Natural killer cell (primary cell): ENCODE results near the gene HCFC1. TPM values are rescaled to one million over a fixed set of nuclear protein-coding genes. Genes with fewer than 3 reads are reported as not detected.

Experiments used
- ATAC-seq, 3 donors: fragments of 150-1000 bp in 2 of 3; fragments of 200-7000 bp in 1 of 3; cut with Tn5 transposase; 1 replicate in 1 of 3; 2 replicates in 2 of 3; pipeline ENCODE4 v1.10.0; 2021; ENCODE audit warnings: mild to moderate bottlenecking in 2 of 3, moderate library complexity in 2 of 3
- DNase-seq, 2 donors: peaks; one replicate each; pipeline versions ENCODE4 v3.0.0 to v3.0.0-alpha.2; 2013 to 2021; ENCODE audit warnings: mixed read lengths in 1 of 2
- H3K27ac ChIP-seq: one replicate; pipeline ENCODE4 v1.5.1; 2013; ENCODE audit warnings: mild to moderate bottlenecking, low read length
- H3K27me3 ChIP-seq: one replicate; pipeline ENCODE4 v1.6.1; 2013; ENCODE audit warnings: low read length; ENCODE audit not compliant: control insufficient read depth, insufficient read depth
- H3K36me3 ChIP-seq: one replicate; pipeline ENCODE4 v1.6.1; 2013; ENCODE audit warnings: low read length; ENCODE audit not compliant: control insufficient read depth, insufficient read depth
- H3K4me1 ChIP-seq: one replicate; pipeline ENCODE4 v1.6.1; 2013; ENCODE audit warnings: low read length; ENCODE audit not compliant: control insufficient read depth, insufficient read depth
- H3K4me3 ChIP-seq: one replicate; pipeline ENCODE4 v1.5.1; 2013; ENCODE audit warnings: low read length
- H3K9me3 ChIP-seq: one replicate; pipeline ENCODE4 v1.6.1; 2013; ENCODE audit warnings: low read length; ENCODE audit not compliant: control insufficient read depth, insufficient read depth
- H3K27ac Mint-ChIP-seq, 2 donors: one replicate each; pipeline ENCODE4 v1.8.0; 2022; ENCODE audit warnings: mild to moderate bottlenecking in 2 of 2, mixed read lengths in 2 of 2, moderate library complexity in 1 of 2
- H3K27me3 Mint-ChIP-seq, 2 donors: one replicate each; pipeline ENCODE4 v1.8.0; 2022; ENCODE audit warnings: low read depth in 2 of 2, mixed read lengths in 2 of 2
- H3K36me3 Mint-ChIP-seq: one replicate; pipeline ENCODE4 v1.8.0; 2022; ENCODE audit warnings: mixed read lengths
- H3K4me1 Mint-ChIP-seq, 2 donors: one replicate each; pipeline ENCODE4 v1.8.0; 2022; ENCODE audit warnings: mixed read lengths in 2 of 2
- H3K4me3 Mint-ChIP-seq: one replicate; pipeline ENCODE4 v1.8.0; 2022; ENCODE audit warnings: mild to moderate bottlenecking, moderate library complexity, mixed read lengths
- H3K9me3 Mint-ChIP-seq, 2 donors: one replicate each; pipeline ENCODE4 v1.8.0; 2022; ENCODE audit warnings: mixed read lengths in 2 of 2
- WGBS: methylation state at CpG from one replicate; pipeline ENCODE4 v1.1.7; 2013; ENCODE audit warnings: missing lambda C conversion rate; ENCODE audit not compliant: insufficient coverage; 5-methylcytosine and 5-hydroxymethylcytosine counted together
- intact Hi-C: fragments of 100-400 bp; cut with micrococcal nuclease; formaldehyde crosslinking; loops from one replicate; pipeline ENCODE4 v1.14.2; 2022
- total RNA-seq, 4 donors: library from RNA; stranded (reverse); fragments of 120-200 nt in 1 of 4; gene quantifications; one replicate each; pipeline versions ENCODE4 v1.2.3 to v1.2.4, GENCODE V29; 2013 to 2022
- TF ChIP-seq, protein P1 (sequence below): fragments of 200-600 bp; IDR thresholded peaks from one replicate; pipeline ENCODE4 v1.8.0; 2022; ENCODE audit warnings: antibody characterized with exemption

HCFC1 gene
- total RNA-seq, 3 donors from 2014 or later (not counting 1 experiment from before 2014, with no cell fraction given): 65.2 to 76.7 (median 67.5) TPM

DNA sequence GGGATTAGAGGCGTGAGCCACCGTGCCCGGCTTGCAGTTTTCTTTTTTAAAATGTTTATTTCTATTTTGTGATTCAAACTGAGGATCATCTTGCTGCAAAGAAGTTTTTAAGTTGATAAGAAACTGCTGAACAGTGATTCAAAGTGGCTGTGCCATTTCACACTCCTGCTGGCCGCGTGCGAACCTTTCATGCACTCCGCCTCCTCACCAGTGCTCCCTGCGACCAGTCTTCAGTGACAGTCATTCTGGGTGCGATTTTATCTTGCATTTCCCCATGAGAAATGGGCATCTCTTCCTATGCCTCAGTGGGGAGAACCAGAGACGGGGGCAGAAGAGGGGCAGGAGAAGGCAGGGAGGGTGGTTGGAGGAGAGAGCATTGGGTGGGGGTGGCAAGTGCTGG lies 22.4 kb upstream of the HCFC1 start:
- no peak for DNase-seq
- Mint-ChIP-seq H3K4me1 (peaks cover 5% of the 10 kb centered on the region in 2 donors), H3K4me3 (no peak overlapping the region), H3K27ac (no peak overlapping the region), H3K36me3 (no peaks in the 10 kb centered on the region), H3K9me3 (peaks cover 0 to 2% of the 10 kb centered on the region in 2 donors), H3K27me3 (no peaks in the 10 kb centered on the region)
- Histone ChIP-seq H3K36me3 (no peaks in the 10 kb centered on the region), H3K27ac (no peak overlapping the region), H3K4me3 (no peak overlapping the region), H3K4me1 (peaks cover 14% of the 10 kb centered on the region), H3K9me3 (no peaks in the 10 kb centered on the region), H3K27me3 (no peaks in the 10 kb centered on the region)
- ATAC-seq: no peak
- 92% methylated on average over 9 of the region's 10 CpGs for WGBS
- intact Hi-C loops: no loop called here
- TF ChIP-seq, protein P1, sequence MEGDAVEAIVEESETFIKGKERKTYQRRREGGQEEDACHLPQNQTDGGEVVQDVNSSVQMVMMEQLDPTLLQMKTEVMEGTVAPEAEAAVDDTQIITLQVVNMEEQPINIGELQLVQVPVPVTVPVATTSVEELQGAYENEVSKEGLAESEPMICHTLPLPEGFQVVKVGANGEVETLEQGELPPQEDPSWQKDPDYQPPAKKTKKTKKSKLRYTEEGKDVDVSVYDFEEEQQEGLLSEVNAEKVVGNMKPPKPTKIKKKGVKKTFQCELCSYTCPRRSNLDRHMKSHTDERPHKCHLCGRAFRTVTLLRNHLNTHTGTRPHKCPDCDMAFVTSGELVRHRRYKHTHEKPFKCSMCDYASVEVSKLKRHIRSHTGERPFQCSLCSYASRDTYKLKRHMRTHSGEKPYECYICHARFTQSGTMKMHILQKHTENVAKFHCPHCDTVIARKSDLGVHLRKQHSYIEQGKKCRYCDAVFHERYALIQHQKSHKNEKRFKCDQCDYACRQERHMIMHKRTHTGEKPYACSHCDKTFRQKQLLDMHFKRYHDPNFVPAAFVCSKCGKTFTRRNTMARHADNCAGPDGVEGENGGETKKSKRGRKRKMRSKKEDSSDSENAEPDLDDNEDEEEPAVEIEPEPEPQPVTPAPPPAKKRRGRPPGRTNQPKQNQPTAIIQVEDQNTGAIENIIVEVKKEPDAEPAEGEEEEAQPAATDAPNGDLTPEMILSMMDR: no peak

DNA sequence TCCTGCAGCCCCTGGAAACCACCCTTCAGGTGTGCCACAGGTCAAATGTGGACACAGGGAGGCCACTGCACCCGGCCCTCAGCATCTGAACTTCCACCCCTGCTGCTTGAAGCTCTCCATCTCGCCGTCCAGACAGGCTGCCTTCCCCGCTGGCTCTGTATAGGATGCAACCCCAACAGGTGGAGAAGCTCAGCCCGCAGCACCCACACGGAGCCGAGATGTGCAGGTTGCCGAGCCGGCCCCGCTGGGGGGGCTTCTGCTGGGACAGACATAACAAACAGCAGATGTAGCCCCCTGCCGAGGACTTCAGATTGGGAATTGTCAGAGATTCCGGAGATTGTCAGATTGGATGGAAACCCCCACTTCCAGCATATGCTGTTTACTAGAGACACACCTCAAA lies 21.5 kb upstream of the HCFC1 start:
- TF ChIP-seq, protein P1: no peak
- Mint-ChIP-seq H3K36me3 (no peaks in the 10 kb centered on the region), H3K4me1 (peaks cover 5% of the 10 kb centered on the region in 2 donors)

GRCh38 chrX:153992180-153992579 lies 20.6 kb upstream of the HCFC1 start:
- H3K27ac ChIP-seq: no peak overlapping the region
- Mint-ChIP-seq H3K4me3 (no peak overlapping the region), H3K36me3 (no peaks in the 10 kb centered on the region), H3K9me3 (peaks cover 0 to 2% of the 10 kb centered on the region in 2 donors), H3K27me3 (no peaks in the 10 kb centered on the region), H3K4me1 (peaks cover 5% of the 10 kb centered on the region in 2 donors), H3K27ac (no peak overlapping the region)
- ATAC-seq: no peak
- no peak overlapping the region for H3K4me3 ChIP-seq
- intact Hi-C loops: no loop called here
- no peaks in the 10 kb centered on the region for H3K36me3 ChIP-seq
- no peaks in the 10 kb centered on the region for H3K9me3 ChIP-seq
- no peaks in the 10 kb centered on the region for H3K27me3 ChIP-seq
- TF ChIP-seq, protein P1: no peak
- 82% methylated on average over 7 of the region's 8 CpGs for WGBS
- DNase-seq: no peak
- H3K4me1 ChIP-seq: peaks cover 14% of the 10 kb centered on the region

More for the DNA sequence above, 21.5 kb upstream of the HCFC1 start:
- Mint-ChIP-seq H3K27me3 (no peaks in the 10 kb centered on the region), H3K27ac (no peak overlapping the region), H3K9me3 (peaks cover 0 to 2% of the 10 kb centered on the region in 2 donors), H3K4me3 (no peak overlapping the region)
- H3K36me3 ChIP-seq: no peaks in the 10 kb centered on the region
- no peaks in the 10 kb centered on the region for H3K27me3 ChIP-seq
- intact Hi-C loops: no loop called here
- H3K27ac ChIP-seq: no peak overlapping the region
- no peak overlapping the region for H3K4me3 ChIP-seq
- no peak for ATAC-seq
- DNase-seq: no peak
- 96% methylated on average over 11 of the region's 12 CpGs for WGBS
- peaks cover 14% of the 10 kb centered on the region for H3K4me1 ChIP-seq
- no peaks in the 10 kb centered on the region for H3K9me3 ChIP-seq

GRCh38 chrX:153991013-153991580 lies 19.5 kb upstream of the HCFC1 start:
- Mint-ChIP-seq H3K9me3 (peaks cover 0 to 2% of the 10 kb centered on the region in 2 donors), H3K27ac (no peak overlapping the region), H3K27me3 (no peaks in the 10 kb centered on the region), H3K36me3 (no peaks in the 10 kb centered on the region), H3K4me3 (no peak overlapping the region), H3K4me1 (peaks cover 5% of the 10 kb centered on the region in 2 donors)
- ATAC-seq (no peak), DNase-seq (no peak)
- TF ChIP-seq, protein P1: no peak
- WGBS: 100% methylated on average over 3 of the region's 3 CpGs
- Histone ChIP-seq H3K4me3 (no peak overlapping the region), H3K9me3 (no peaks in the 10 kb centered on the region), H3K36me3 (no peaks in the 10 kb centered on the region), H3K27ac (no peak overlapping the region), H3K4me1 (peaks cover 20% of the 10 kb centered on the region), H3K27me3 (no peaks in the 10 kb centered on the region)
- intact Hi-C loops: no loop called here
